Endothelial cell (in vitro differentiated cells): ENCODE data around the gene KCNQ1OT1. TPM values are rescaled to one million over a fixed set of nuclear protein-coding genes. Genes with fewer than 3 reads are reported as not detected.

Source experiments
- DNase-seq: peaks from one replicate; pipeline ENCODE4 v3.0.0; 2021; ENCODE audit warnings: low spot score
- H3K27ac Mint-ChIP-seq: one replicate; pipeline ENCODE4 v1.8.0; 2021; ENCODE audit warnings: mixed read lengths, inconsistent platforms; ENCODE audit not compliant: unreplicated experiment
- H3K27me3 Mint-ChIP-seq: one replicate; pipeline ENCODE4 v1.8.0; 2021; ENCODE audit warnings: mild to moderate bottlenecking, moderate library complexity, mixed read lengths, inconsistent platforms; ENCODE audit not compliant: unreplicated experiment
- H3K36me3 Mint-ChIP-seq: one replicate; pipeline ENCODE4 v1.8.0; 2021; ENCODE audit warnings: mild to moderate bottlenecking, low read depth, mixed read lengths, inconsistent platforms; ENCODE audit not compliant: unreplicated experiment
- H3K4me1 Mint-ChIP-seq: one replicate; pipeline ENCODE4 v1.8.0; 2021; ENCODE audit warnings: mild to moderate bottlenecking, mixed read lengths, inconsistent platforms; ENCODE audit not compliant: unreplicated experiment
- H3K4me3 Mint-ChIP-seq: one replicate; pipeline ENCODE4 v1.8.0; 2021; ENCODE audit warnings: mild to moderate bottlenecking, mixed read lengths, inconsistent platforms; ENCODE audit not compliant: unreplicated experiment
- H3K9me3 Mint-ChIP-seq: one replicate; pipeline ENCODE4 v1.8.0; 2021; ENCODE audit warnings: mixed read lengths, inconsistent platforms; ENCODE audit not compliant: unreplicated experiment
- CTCF ChIP-seq: fragments of 200-600 bp; sonication (generic); IDR thresholded peaks from one replicate; pipeline ENCODE4 v1.5.0; 2021; ENCODE audit warnings: antibody characterized with exemption; ENCODE audit not compliant: unreplicated experiment
- total RNA-seq: library from RNA; stranded (reverse); fragmentation: NEBNext Ultra II Directional; extraction: Animal tissue kit (Norgen Biotek cat#: 25700); gene quantifications from one replicate; pipeline ENCODE4 v1.2.1, GENCODE V29; 2021; ENCODE audit not compliant: unreplicated experiment

The KCNQ1OT1 gene
- total RNA-seq, 1 donor from 2014 or later: 1.2 TPM

- H3K27me3 Mint-ChIP-seq: peaks cover 6% of the 10 kb centered on the region
- no peaks in the 10 kb centered on the region for H3K9me3 Mint-ChIP-seq
- H3K4me1 Mint-ChIP-seq: peaks cover 7% of the 10 kb centered on the region
- DNase-seq: no peak
- TF ChIP-seq CTCF: no peak
- no peak overlapping the region for H3K27ac Mint-ChIP-seq
- peaks cover 4% of the 10 kb centered on the region for H3K36me3 Mint-ChIP-seq
- peak overlapping the region; percentile 21 for H3K4me3 Mint-ChIP-seq
Observed at GRCh38 chr11:2706321-2706720, 6.5 kb upstream of the KCNQ1OT1 start.

- Mint-ChIP-seq H3K9me3 (no peaks in the 10 kb centered on the region), H3K36me3 (peaks cover 8% of the 10 kb centered on the region), H3K27me3 (peaks cover 11% of the 10 kb centered on the region), H3K27ac (no peak overlapping the region), H3K4me3 (no peak overlapping the region), H3K4me1 (peaks cover 7% of the 10 kb centered on the region)
- DNase-seq: no peak
- no peak for TF ChIP-seq CTCF
Observed at GRCh38 chr11:2704896-2705606, 5.3 kb upstream of the KCNQ1OT1 start.

- no peak for DNase-seq
- H3K4me3 Mint-ChIP-seq: no peak overlapping the region
- H3K4me1 Mint-ChIP-seq: peaks cover 7% of the 10 kb centered on the region
- peaks cover 11% of the 10 kb centered on the region for H3K27me3 Mint-ChIP-seq
- H3K36me3 Mint-ChIP-seq: peaks cover 8% of the 10 kb centered on the region
- no peak overlapping the region for H3K27ac Mint-ChIP-seq
- no peaks in the 10 kb centered on the region for H3K9me3 Mint-ChIP-seq
- TF ChIP-seq CTCF: no peak
Observed at GRCh38 chr11:2704356-2704755, 4.6 kb upstream of the KCNQ1OT1 start.

- no peak overlapping the region for H3K4me3 Mint-ChIP-seq
- no peak overlapping the region for H3K27ac Mint-ChIP-seq
- H3K9me3 Mint-ChIP-seq: no peaks in the 10 kb centered on the region
- H3K36me3 Mint-ChIP-seq: peaks cover 15% of the 10 kb centered on the region
- no peak for DNase-seq
- peaks cover 16% of the 10 kb centered on the region for H3K27me3 Mint-ChIP-seq
- H3K4me1 Mint-ChIP-seq: peaks cover 12% of the 10 kb centered on the region
- no peak for TF ChIP-seq CTCF
Observed at GRCh38 chr11:2703363-2704141, 3.8 kb upstream of the KCNQ1OT1 start.

- TF ChIP-seq CTCF: no peak
- Mint-ChIP-seq H3K27ac (no peak overlapping the region), H3K4me1 (peaks cover 16% of the 10 kb centered on the region), H3K9me3 (no peaks in the 10 kb centered on the region), H3K4me3 (no peak overlapping the region), H3K27me3 (peaks cover 19% of the 10 kb centered on the region), H3K36me3 (peaks cover 19% of the 10 kb centered on the region)
- DNase-seq: no peak
Observed at GRCh38 chr11:2702771-2703362, 3.1 kb upstream of the KCNQ1OT1 start.
